Measurements from ENCODE around the gene EML5. TPM values are rescaled to one million over a fixed set of nuclear protein-coding genes. Genes with fewer than 3 reads are reported as not detected.

EML5 gene
- total RNA-seq, 1 donor from 2014 or later = 1.0 TPM

DNA sequence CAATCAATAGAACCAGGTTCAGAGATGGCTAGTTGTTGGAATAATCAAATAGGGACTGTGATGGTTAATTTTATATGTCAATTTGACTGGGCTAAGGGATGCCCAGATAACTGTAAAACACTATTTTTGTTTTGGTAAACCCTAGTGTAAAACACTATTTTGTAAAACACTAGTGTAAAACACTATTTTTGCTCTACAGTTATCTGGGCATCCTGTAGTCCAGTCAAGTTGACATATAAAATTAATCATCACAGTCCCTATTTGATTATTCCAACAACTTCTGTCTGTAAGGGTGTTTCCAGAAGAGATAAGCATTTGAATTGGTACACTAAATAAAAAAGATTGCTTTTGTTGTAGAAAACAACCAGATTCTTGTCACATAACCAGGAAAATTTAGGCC lies 15.6 kb upstream of the EML5 start:
- peaks cover 0 to 3% (median 2%) of the 10 kb centered on the region in 3 donors for H3K9me3 ChIP-seq (ENCODE audit: control insufficient read depth in 3 of 3, low read length in 3 of 3)
- no peaks in the 10 kb centered on the region for H3K27me3 ChIP-seq (ENCODE audit: control insufficient read depth in 3 of 3, insufficient read depth in 3 of 3, low read length in 3 of 3)
- no peak overlapping the region for H3K9ac ChIP-seq (ENCODE audit: low read depth in 1 of 3, low read length in 3 of 3)
- no peaks in the 10 kb centered on the region for H3K36me3 ChIP-seq (ENCODE audit: control insufficient read depth in 3 of 3, insufficient read depth in 3 of 3, low read length in 3 of 3)
- no peak overlapping the region for H3K27ac ChIP-seq (ENCODE audit: low read depth, low read length)
- H3K4me3 ChIP-seq (ENCODE audit: low read length in 3 of 3) = no peak overlapping the region
- no peaks in the 10 kb centered on the region for H3K4me1 ChIP-seq (ENCODE audit: control insufficient read depth in 3 of 3, insufficient read depth in 3 of 3, low read length in 3 of 3)

DNA sequence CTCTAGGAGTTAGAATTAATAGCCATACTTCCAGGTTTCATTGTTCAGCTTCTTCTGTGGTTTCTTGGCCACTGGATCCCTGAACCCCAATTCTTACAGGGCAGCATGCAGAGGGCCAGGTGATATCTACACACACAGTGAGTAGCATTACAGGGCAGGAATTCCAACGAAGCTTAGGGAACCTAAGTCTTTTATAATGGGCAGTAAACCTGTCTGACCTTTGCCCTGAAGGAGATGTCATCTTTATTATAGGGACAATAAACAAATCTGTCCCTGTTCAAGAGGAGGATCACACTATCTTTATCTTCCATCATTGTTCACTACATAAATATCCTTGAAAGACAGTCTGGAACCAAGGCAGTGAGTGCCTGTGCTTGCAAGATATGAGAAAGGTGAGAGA lies 11.7 kb upstream of the EML5 start:
- H3K27me3 ChIP-seq (ENCODE audit: control insufficient read depth in 3 of 3, insufficient read depth in 3 of 3, low read length in 3 of 3) = no peaks in the 10 kb centered on the region
- H3K36me3 ChIP-seq (ENCODE audit: control insufficient read depth in 3 of 3, insufficient read depth in 3 of 3, low read length in 3 of 3) = no peaks in the 10 kb centered on the region
- no peak overlapping the region for H3K9ac ChIP-seq (ENCODE audit: low read depth in 1 of 3, low read length in 3 of 3)
- no peak overlapping the region for H3K27ac ChIP-seq (ENCODE audit: low read depth, low read length)
- H3K4me3 ChIP-seq (ENCODE audit: low read length in 3 of 3) = no peak overlapping the region
- peaks cover 0 to 3% (median 2%) of the 10 kb centered on the region in 3 donors for H3K9me3 ChIP-seq (ENCODE audit: control insufficient read depth in 3 of 3, low read length in 3 of 3)
- H3K4me1 ChIP-seq (ENCODE audit: control insufficient read depth in 3 of 3, insufficient read depth in 3 of 3, low read length in 3 of 3) = no peaks in the 10 kb centered on the region

DNA sequence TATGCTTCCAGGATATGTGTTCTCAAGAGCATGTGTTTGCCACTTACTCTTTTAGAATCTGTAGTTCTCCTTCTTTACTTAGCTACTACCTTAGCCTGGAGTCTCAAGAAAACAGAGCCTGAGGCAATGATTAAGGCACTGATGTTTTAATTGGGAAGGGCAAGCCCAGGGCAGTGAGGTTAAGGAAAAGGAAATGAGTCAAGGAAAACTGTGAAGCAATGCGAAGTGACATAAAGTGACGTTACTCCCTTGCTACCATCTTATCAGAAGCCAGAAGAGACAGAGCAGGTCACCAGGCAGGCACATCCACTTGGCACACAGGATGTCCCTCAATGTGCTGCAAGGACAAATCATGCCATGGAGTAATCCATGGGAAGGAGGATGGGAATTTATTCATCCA lies 11.3 kb upstream of the EML5 start:
- Histone ChIP-seq H3K36me3 (ENCODE audit: control insufficient read depth in 3 of 3, insufficient read depth in 3 of 3, low read length in 3 of 3) (no peaks in the 10 kb centered on the region), H3K9ac (ENCODE audit: low read depth in 1 of 3, low read length in 3 of 3) (no peak overlapping the region), H3K4me3 (ENCODE audit: low read length in 3 of 3) (no peak overlapping the region), H3K27me3 (ENCODE audit: control insufficient read depth in 3 of 3, insufficient read depth in 3 of 3, low read length in 3 of 3) (no peaks in the 10 kb centered on the region), H3K9me3 (ENCODE audit: control insufficient read depth in 3 of 3, low read length in 3 of 3) (peaks cover 0 to 3% (median 2%) of the 10 kb centered on the region in 3 donors), H3K4me1 (ENCODE audit: control insufficient read depth in 3 of 3, insufficient read depth in 3 of 3, low read length in 3 of 3) (no peaks in the 10 kb centered on the region), H3K27ac (ENCODE audit: low read depth, low read length) (no peak overlapping the region)

- Histone ChIP-seq H3K36me3 (ENCODE audit: control insufficient read depth in 3 of 3, insufficient read depth in 3 of 3, low read length in 3 of 3) (no peaks in the 10 kb centered on the region), H3K9ac (ENCODE audit: low read depth in 1 of 3, low read length in 3 of 3) (no peak overlapping the region), H3K4me1 (ENCODE audit: control insufficient read depth in 3 of 3, insufficient read depth in 3 of 3, low read length in 3 of 3) (no peaks in the 10 kb centered on the region), H3K27me3 (ENCODE audit: control insufficient read depth in 3 of 3, insufficient read depth in 3 of 3, low read length in 3 of 3) (no peaks in the 10 kb centered on the region), H3K27ac (ENCODE audit: low read depth, low read length) (no peak overlapping the region), H3K4me3 (ENCODE audit: low read length in 3 of 3) (no peak overlapping the region), H3K9me3 (ENCODE audit: control insufficient read depth in 3 of 3, low read length in 3 of 3) (no peaks in the 10 kb centered on the region)
These were observed 9.8 kb upstream of the EML5 start for GRCh38 chr14:88802596-88802995.

DNA sequence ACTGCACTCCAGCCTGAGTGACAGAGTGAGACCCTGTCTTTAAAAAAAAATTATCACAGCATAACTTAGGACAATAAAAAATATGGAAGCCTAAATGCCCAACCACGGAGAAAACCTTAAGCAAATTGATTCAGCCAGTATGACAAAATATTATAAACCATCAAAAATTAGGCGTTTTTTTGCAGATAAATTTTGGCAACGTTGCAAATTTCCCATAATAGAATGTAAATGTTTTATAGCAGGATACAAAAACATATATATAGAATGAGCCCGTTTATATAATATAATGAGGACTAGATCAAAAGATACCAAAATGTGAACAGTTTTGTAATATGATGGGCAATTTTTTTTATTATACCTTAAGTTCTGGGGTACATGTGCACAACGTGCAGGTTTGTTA lies 6.8 kb upstream of the EML5 start:
- Histone ChIP-seq H3K27ac (ENCODE audit: low read depth, low read length) (no peak overlapping the region), H3K27me3 (ENCODE audit: control insufficient read depth in 3 of 3, insufficient read depth in 3 of 3, low read length in 3 of 3) (no peaks in the 10 kb centered on the region), H3K4me1 (ENCODE audit: control insufficient read depth in 3 of 3, insufficient read depth in 3 of 3, low read length in 3 of 3) (no peaks in the 10 kb centered on the region), H3K36me3 (ENCODE audit: control insufficient read depth in 3 of 3, insufficient read depth in 3 of 3, low read length in 3 of 3) (no peaks in the 10 kb centered on the region), H3K9me3 (ENCODE audit: control insufficient read depth in 3 of 3, low read length in 3 of 3) (no peaks in the 10 kb centered on the region), H3K9ac (ENCODE audit: low read depth in 1 of 3, low read length in 3 of 3) (no peak overlapping the region), H3K4me3 (ENCODE audit: low read length in 3 of 3) (no peak overlapping the region)

GRCh38 chr14:88798156-88798555 lies 5.4 kb upstream of the EML5 start:
- H3K4me1 ChIP-seq (ENCODE audit: control insufficient read depth in 3 of 3, insufficient read depth in 3 of 3, low read length in 3 of 3) = peaks cover 3 to 4% (median 3%) of the 10 kb centered on the region in 3 donors
- H3K36me3 ChIP-seq (ENCODE audit: control insufficient read depth in 3 of 3, insufficient read depth in 3 of 3, low read length in 3 of 3) = no peaks in the 10 kb centered on the region
- no peak overlapping the region for H3K4me3 ChIP-seq (ENCODE audit: low read length in 3 of 3)
- H3K9me3 ChIP-seq (ENCODE audit: control insufficient read depth in 3 of 3, low read length in 3 of 3) = no peaks in the 10 kb centered on the region
- peaks cover 0 to 4% (median 0%) of the 10 kb centered on the region in 3 donors for H3K27me3 ChIP-seq (ENCODE audit: control insufficient read depth in 3 of 3, insufficient read depth in 3 of 3, low read length in 3 of 3)
- H3K9ac ChIP-seq (ENCODE audit: low read depth in 1 of 3, low read length in 3 of 3) = no peak overlapping the region
- H3K27ac ChIP-seq (ENCODE audit: low read depth, low read length) = no peak overlapping the region

GRCh38 chr14:88793259-88793625 lies 489 bp upstream of the EML5 start:
- peak overlapping the region; percentile 68 to 78 (median 75) for H3K4me3 ChIP-seq (ENCODE audit: low read length in 3 of 3)
- H3K4me1 ChIP-seq (ENCODE audit: control insufficient read depth in 3 of 3, insufficient read depth in 3 of 3, low read length in 3 of 3) = peaks cover 9 to 13% (median 10%) of the 10 kb centered on the region in 3 donors
- H3K27me3 ChIP-seq (ENCODE audit: control insufficient read depth in 3 of 3, insufficient read depth in 3 of 3, low read length in 3 of 3) = peaks cover 0 to 4% (median 0%) of the 10 kb centered on the region in 3 donors
- H3K9me3 ChIP-seq (ENCODE audit: control insufficient read depth in 3 of 3, low read length in 3 of 3) = no peaks in the 10 kb centered on the region
- no peak overlapping the region for H3K27ac ChIP-seq (ENCODE audit: low read depth, low read length)
- H3K9ac ChIP-seq (ENCODE audit: low read depth in 1 of 3, low read length in 3 of 3) = peak overlapping the region; percentile 63 to 78 (median 76)
- H3K36me3 ChIP-seq (ENCODE audit: control insufficient read depth in 3 of 3, insufficient read depth in 3 of 3, low read length in 3 of 3) = no peaks in the 10 kb centered on the region

- no peaks in the 10 kb centered on the region for H3K36me3 ChIP-seq (ENCODE audit: control insufficient read depth in 3 of 3, insufficient read depth in 3 of 3, low read length in 3 of 3)
- no peaks in the 10 kb centered on the region for H3K9me3 ChIP-seq (ENCODE audit: control insufficient read depth in 3 of 3, low read length in 3 of 3)
- H3K9ac ChIP-seq (ENCODE audit: low read depth in 1 of 3, low read length in 3 of 3) = peak overlapping the region in 2 of 3 donors; percentile 19 to 78
- H3K4me3 ChIP-seq (ENCODE audit: low read length in 3 of 3) = peak overlapping the region; percentile 59 to 78 (median 68)
- peaks cover 9 to 13% (median 10%) of the 10 kb centered on the region in 3 donors for H3K4me1 ChIP-seq (ENCODE audit: control insufficient read depth in 3 of 3, insufficient read depth in 3 of 3, low read length in 3 of 3)
- peaks cover 0 to 4% (median 0%) of the 10 kb centered on the region in 3 donors for H3K27me3 ChIP-seq (ENCODE audit: control insufficient read depth in 3 of 3, insufficient read depth in 3 of 3, low read length in 3 of 3)
- no peak overlapping the region for H3K27ac ChIP-seq (ENCODE audit: low read depth, low read length)
These were observed 902 bp downstream of the EML5 start for GRCh38 chr14:88791629-88792472.

DNA sequence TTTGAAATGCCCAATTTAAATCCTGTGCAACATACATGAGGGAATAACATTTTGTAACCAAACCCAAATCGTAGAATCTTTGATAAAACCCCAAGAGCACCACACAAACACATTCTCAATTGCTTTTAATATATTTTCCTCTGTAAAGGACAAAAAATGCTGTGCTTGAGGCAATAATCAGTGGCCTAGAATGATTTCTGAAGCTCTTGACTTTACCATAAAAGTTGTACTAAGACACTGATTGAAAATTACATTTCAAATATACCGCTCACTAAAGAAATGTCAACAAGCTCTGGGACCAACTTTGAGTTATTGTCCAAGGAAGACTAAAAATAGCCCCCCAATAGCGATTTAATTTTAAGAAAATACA lies 1.5 kb downstream of the EML5 start:
- Histone ChIP-seq H3K36me3 (ENCODE audit: control insufficient read depth in 3 of 3, insufficient read depth in 3 of 3, low read length in 3 of 3) (no peaks in the 10 kb centered on the region), H3K9ac (ENCODE audit: low read depth in 1 of 3, low read length in 3 of 3) (no peak overlapping the region)

GRCh38 chr14:88790501-88791251 lies 2.1 kb downstream of the EML5 start:
- H3K36me3 ChIP-seq (ENCODE audit: control insufficient read depth in 3 of 3, insufficient read depth in 3 of 3, low read length in 3 of 3) = no peaks in the 10 kb centered on the region
- H3K4me1 ChIP-seq (ENCODE audit: control insufficient read depth in 3 of 3, insufficient read depth in 3 of 3, low read length in 3 of 3) = peaks cover 9 to 13% (median 10%) of the 10 kb centered on the region in 3 donors
- no peak overlapping the region for H3K9ac ChIP-seq (ENCODE audit: low read depth in 1 of 3, low read length in 3 of 3)
- no peak overlapping the region for H3K4me3 ChIP-seq (ENCODE audit: low read length in 3 of 3)
- H3K27ac ChIP-seq (ENCODE audit: low read depth, low read length) = no peak overlapping the region
- H3K9me3 ChIP-seq (ENCODE audit: control insufficient read depth in 3 of 3, low read length in 3 of 3) = no peaks in the 10 kb centered on the region
- H3K27me3 ChIP-seq (ENCODE audit: control insufficient read depth in 3 of 3, insufficient read depth in 3 of 3, low read length in 3 of 3) = peaks cover 0 to 4% (median 0%) of the 10 kb centered on the region in 3 donors

More for the DNA sequence above, 1.5 kb downstream of the EML5 start:
- H3K4me3 ChIP-seq (ENCODE audit: low read length in 3 of 3) = no peak overlapping the region
- peaks cover 0 to 4% (median 0%) of the 10 kb centered on the region in 3 donors for H3K27me3 ChIP-seq (ENCODE audit: control insufficient read depth in 3 of 3, insufficient read depth in 3 of 3, low read length in 3 of 3)
- H3K27ac ChIP-seq (ENCODE audit: low read depth, low read length) = no peak overlapping the region
- peaks cover 9 to 13% (median 10%) of the 10 kb centered on the region in 3 donors for H3K4me1 ChIP-seq (ENCODE audit: control insufficient read depth in 3 of 3, insufficient read depth in 3 of 3, low read length in 3 of 3)
- H3K9me3 ChIP-seq (ENCODE audit: control insufficient read depth in 3 of 3, low read length in 3 of 3) = no peaks in the 10 kb centered on the region
